ENCODE measurements around the gene MTFR2.

Gene MTFR2

GRCh38 chr6:136216503-136217401, 33.4 kb downstream of the MTFR2 start:
- CTCF ChIA-PET, result interaction anchor here (1.2 to 2.7 kb wide), 2 partner anchors 10 to 277 kb away, joined by 3 to 22 read pairs; no protein-coding TSS in a partner anchor
- POLR2A ChIA-PET, result no interaction called here
- no peak overlapping the region for H3K4me3 ChIP-seq (ENCODE audit: low read depth, low read length)
- no peak for DNase-seq (ENCODE audit: low read depth, low spot score)
- TF ChIP-seq CTCF (IDR thresholded peaks at IDR 0.05; ENCODE audit: insufficient read depth, low read length, missing control alignments), result no peak

- TF ChIP-seq CTCF (IDR thresholded peaks at IDR 0.05; ENCODE audit: insufficient read depth, low read length, missing control alignments), result no peak
- no peak for DNase-seq (ENCODE audit: low read depth, low spot score)
- POLR2A ChIA-PET, result no interaction called here
- CTCF ChIA-PET, result interaction anchor here (3.2 kb wide), 1 partner anchor 12 kb away, joined by 12 read pairs; no protein-coding TSS in a partner anchor
- no peak overlapping the region for H3K4me3 ChIP-seq (ENCODE audit: low read depth, low read length)
These were observed 36.3 kb downstream of the MTFR2 start for GRCh38 chr6:136213853-136214252.

GRCh38 chr6:136213012-136213539, 37.0 kb downstream of the MTFR2 start:
- DNase-seq (ENCODE audit: low read depth, low spot score), result no peak
- no peak for TF ChIP-seq CTCF (IDR thresholded peaks at IDR 0.05; ENCODE audit: insufficient read depth, low read length, missing control alignments)
- CTCF ChIA-PET, result interaction anchor here (1.2 to 3.2 kb wide), 2 partner anchors 13 to 707 kb away, joined by 5 to 12 read pairs; no protein-coding TSS in a partner anchor
- no peak overlapping the region for H3K4me3 ChIP-seq (ENCODE audit: low read depth, low read length)
- POLR2A ChIA-PET, result no interaction called here

- DNase-seq (ENCODE audit: low read depth, low spot score), result no peak
- CTCF ChIA-PET, result interaction anchor here (1.2 to 3.2 kb wide), 2 partner anchors 14 to 707 kb away, joined by 5 to 12 read pairs; no protein-coding TSS in a partner anchor
- POLR2A ChIA-PET, result no interaction called here
- no peak overlapping the region for H3K4me3 ChIP-seq (ENCODE audit: low read depth, low read length)
- TF ChIP-seq CTCF (IDR thresholded peaks at IDR 0.05; ENCODE audit: insufficient read depth, low read length, missing control alignments), result no peak
These were observed 37.5 kb downstream of the MTFR2 start for GRCh38 chr6:136212608-136213007.

- no peak for DNase-seq (ENCODE audit: low read depth, low spot score)
- no peak overlapping the region for H3K4me3 ChIP-seq (ENCODE audit: low read depth, low read length)
- POLR2A ChIA-PET, result no interaction called here
- no peak for TF ChIP-seq CTCF (IDR thresholded peaks at IDR 0.05; ENCODE audit: insufficient read depth, low read length, missing control alignments)
- CTCF ChIA-PET, result no interaction called here
These were observed 39.5 kb downstream of the MTFR2 start for GRCh38 chr6:136210398-136211165.

All from AG04449 (cell line).